GM21529 (cell line): ENCODE data around the gene FAM114A1.
"Not testable (repeated sequence)": the region's sequence is repeated elsewhere in the genome, so short reads cannot be mapped to it uniquely, and the experiment has no call there.

Source experiments
- ATAC-seq: cut with Tn5 transposase; IDR thresholded peaks from one replicate; pipeline ENCODE4 v1.9.1; 2021; ENCODE audit not compliant: unreplicated experiment

Gene FAM114A1

GRCh38 chr4:38928974-38929373 is 61.4 kb downstream of the FAM114A1 start:
- no peak for ATAC-seq

DNA sequence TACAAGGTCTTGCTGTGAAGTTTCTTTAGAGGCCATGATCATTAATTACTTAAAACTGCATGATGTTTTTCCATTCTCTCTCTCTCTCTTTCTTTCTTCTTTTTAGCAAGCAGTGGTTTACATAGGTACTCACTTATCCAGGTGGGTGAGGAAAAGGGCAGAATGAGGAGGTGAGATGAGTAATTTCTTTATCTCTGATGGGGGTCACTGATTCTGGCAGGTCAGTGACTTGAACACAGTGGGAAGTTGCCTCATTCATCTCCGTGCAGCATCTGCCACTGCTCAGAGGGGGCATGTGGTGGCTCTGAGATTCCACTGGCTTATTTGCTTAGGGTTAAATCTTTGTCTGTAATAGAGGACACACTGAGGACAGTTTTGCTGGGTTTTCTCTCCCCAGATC is 62.6 kb downstream of the FAM114A1 start:
- ATAC-seq: peak; percentile 56

DNA sequence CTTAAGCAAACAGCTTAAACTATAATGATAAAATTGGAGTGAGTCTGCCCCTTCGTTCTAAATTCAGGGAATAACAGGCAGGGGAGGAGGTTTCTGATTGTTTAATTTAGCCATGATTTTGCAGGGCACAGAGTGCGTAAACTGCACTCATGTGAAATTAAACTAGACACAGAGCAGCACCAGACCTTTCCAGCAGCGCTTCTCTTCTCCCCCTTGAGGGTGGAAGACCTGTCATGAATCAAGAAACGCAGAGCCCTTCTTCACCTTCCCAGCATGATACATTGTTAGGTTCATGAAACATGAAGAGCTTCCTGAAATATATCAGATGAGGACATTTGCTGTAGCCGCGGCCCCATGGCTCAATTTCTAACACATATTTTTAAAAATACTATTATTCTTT is 63.1 kb downstream of the FAM114A1 start:
- ATAC-seq: no peak

DNA sequence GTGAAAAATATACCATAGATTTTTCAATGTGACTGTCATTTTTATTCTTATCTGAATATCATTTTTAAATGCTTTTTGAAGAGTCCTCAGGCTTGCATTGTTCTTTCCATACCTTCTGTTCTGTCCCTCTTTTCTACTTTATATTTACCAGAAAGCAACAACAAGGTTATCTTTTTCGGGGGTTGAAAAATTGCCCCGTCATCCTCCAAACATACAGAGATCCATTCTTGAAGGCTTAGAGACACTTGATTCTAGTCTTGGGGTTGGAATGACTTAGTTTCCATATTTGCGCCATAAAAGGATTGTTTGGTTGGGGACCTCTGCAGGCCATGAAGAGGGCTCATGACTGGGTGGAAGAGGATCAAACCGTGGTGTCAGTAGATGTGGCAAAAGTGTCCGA is 63.5 kb downstream of the FAM114A1 start:
- ATAC-seq: no peak

DNA sequence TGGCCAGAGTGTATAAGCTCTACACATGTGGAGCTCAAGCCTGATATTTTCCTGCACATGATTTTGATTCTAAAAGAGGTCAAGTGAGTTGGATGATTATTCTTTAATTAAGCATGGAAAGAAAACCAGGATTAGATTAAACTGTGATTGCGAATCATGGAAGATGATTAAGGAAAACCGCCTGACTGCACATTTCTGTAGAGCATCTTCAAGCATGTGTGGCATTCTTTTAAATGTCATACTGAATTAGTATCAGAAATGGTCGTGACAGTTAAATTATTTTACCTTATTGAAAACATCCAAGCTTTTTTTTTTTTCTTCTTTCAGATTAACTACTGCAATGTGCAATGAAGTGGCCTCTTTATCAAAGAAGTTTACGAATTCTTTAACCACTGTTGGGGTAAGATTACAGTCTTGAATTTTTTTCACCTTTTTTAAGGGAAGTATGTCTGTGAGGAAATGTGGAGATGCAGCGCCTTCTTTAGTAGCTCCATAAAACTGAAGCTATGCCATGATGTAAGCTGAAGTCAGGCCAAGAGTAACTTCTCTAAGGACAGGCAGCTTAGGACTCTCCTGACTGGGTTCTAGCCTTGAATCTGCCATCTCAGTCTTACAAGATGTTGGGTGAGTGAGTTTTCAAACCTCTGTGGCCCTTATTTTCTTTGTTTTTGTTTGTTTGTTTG is 67.9 kb downstream of the FAM114A1 start:
- no peak for ATAC-seq

DNA sequence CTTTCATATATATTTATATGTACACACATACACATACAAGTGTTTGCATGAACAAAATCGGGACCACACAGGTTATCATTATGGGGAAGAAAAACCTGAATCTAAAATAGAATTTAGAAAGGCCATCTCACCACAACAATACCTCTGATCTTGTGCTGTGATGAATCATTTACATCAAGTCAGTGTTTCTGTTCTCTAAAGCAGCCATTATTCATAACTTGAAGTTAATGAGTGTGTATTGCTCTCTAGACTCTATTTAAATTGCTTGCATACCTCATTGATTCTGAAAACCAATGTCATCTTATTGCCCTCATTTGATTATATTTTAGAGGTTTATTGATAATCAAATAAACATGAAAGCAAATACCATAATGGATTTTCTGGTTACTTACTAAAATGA is 71.6 kb downstream of the FAM114A1 start:
- ATAC-seq: peak; percentile 95

GRCh38 chr4:38940476-38940875 is 72.9 kb downstream of the FAM114A1 start:
- no peak for ATAC-seq

DNA sequence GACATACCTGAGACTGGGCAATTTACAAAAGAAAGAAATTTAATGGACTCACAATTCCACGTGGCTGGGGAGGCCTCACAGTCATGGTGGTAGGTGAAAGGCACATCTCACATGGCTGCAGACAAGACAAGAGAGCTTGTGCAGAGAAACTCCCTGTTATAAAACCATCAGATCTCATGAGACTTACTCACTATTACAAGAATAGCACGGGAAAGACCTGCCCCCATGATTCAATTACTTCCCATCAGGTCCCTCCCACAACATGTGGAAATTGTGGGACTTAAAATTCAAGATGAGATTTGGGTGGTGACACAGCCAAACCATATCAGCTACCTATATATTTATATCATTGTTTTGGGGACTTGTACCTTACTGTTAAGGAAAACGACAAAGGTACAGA is 74.3 kb downstream of the FAM114A1 start:
- not testable (repeated sequence) for ATAC-seq

DNA sequence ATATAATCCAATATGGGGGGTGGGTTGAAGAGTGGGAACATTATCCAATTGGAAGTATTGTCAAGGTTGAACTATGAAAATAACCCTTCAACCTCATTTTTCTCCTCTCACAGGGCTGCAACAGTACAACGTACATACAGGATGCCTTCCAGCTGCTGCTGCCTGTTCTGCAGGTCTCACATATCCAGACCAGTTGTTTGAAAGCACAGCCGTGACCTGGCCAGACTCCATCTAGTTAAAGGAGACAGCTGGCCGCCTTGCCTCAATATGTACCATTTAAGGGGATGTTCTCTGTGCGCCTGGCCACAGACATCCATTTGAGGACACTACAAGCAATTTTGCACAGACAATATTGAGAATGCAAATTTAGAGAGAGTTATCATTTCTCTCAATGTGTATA is 75.7 kb downstream of the FAM114A1 start:
- no peak for ATAC-seq

- ATAC-seq: no peak
These were observed 76.8 kb downstream of the FAM114A1 start for GRCh38 chr4:38944440-38944839.

DNA sequence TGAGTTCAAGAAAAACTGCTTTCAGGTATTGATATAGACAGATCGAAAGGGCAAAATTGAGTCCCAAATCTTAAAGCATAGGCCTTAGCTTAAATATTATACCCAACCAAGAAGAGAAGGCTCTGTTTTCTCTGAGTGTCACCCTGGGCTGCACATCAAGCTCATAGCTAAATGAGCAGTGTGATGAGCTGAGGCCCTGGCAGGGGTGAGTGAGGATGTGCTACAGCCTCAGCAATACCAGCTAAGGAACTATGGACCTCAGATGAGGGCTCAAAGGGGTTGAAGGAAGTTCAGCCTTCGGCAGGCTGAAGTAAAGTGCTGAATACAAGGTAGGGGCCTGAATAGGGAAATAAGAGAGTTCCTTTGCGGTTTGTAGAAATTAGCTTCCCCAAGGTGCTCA is 79.3 kb downstream of the FAM114A1 start:
- ATAC-seq: no peak

DNA sequence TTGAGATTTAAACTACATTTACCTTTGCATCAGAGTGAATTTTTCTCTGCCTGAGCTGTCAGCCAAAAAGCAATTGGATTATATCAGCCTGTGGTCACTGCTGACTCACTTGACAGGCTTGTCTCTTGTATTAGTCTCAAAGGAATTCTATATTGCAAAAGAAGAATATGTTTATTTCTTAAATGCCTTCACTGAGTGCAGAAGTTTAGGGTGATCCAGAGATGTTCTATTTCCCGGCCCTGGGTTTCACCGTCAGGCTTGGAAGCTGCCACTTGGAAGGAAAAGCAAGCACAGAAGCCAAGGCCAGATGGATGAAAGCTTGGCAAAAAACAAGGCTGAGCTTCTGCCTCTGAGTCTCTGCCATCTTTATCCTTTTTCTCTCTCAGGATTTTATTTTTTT is 80.9 kb downstream of the FAM114A1 start:
- ATAC-seq: no peak

DNA sequence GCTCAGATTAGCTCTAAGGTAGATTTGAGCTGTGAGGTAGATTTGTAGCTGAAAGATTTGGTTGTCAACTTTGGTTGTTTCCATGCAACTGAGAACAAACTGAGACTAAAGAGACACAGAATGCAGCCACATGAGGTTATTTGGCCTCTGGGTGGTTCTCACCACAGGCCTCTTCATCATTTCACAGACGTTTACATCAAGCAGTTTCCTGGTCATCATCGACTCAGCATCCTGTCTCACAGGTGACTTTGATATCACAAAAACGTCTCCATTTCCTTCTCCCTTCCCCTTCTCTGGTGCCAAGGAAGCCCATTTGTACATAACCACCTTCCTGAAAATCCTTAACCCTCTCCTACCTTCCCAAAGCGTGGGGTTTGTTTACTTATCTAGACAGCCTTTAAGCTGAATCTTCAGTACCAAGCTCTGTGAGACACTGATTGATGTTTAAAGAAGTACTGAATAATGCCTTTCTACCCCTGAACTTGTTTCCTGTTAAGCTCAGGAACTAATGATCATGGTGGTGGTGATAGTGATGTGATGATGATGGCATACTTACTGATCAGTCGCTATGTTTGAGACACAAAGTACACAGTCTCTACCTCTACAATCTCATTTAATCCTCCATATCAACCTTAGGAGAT is 81.9 kb downstream of the FAM114A1 start:
- no peak for ATAC-seq

DNA sequence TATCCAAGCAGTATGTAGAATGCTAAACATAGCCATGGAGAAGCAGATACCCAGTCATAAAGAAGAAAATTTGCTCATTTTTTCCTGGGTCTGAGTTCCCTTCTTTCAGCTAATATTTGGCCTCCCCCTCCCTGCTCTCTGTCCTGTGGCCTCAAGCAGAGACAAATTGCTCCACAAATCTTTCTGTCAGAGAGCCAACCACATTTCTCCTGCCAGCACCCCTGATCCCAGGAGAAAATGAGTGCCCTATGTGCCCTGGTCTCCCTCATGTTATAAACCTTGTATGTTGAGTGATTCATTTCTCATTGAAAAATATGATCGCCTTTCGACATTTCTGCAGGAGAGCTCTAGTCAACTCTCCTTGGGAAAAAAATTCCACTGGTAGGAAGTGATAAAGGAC is 82.6 kb downstream of the FAM114A1 start:
- no peak for ATAC-seq

GRCh38 chr4:38950734-38951133 is 83.1 kb downstream of the FAM114A1 start:
- no peak for ATAC-seq

GRCh38 chr4:38951598-38951997 is 84.0 kb downstream of the FAM114A1 start:
- ATAC-seq: no peak

DNA sequence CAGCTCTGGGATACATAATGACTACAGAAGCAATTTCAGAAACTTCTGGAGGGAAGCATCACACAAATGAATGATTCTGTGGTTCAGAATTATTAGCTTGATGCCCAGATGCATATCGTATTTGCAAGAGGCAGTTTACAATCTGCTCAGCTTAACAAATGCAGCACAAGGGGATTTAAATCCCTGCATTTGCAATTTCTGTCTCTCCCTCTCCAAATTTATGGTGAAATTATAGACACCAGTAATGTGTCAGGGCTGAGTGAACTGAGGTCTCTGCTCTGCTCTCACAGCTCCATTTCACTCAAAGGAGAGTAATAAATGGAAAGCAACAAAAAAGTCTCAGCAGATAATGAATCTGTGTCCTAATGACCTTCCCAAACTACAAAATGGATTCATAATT is 84.4 kb downstream of the FAM114A1 start:
- ATAC-seq: no peak

DNA sequence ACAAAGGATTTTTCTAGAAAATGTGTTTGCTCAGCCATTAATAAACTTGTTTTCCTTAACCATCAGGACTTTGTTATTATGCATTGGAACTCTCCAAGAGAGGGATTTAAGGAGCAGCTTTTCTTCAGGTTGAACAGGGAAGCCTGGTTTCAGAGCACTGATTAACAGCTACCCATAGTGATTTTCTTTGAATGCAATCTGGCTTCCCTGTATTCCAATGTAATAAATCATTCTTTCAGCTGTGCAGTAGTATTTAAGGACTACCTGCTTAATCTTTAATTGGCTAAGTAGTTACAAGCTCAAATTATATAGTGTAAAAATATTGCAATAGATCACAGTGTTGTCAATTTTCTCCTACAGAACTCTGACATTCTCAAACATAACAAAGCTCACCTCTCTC is 87.1 kb downstream of the FAM114A1 start:
- ATAC-seq: no peak

DNA sequence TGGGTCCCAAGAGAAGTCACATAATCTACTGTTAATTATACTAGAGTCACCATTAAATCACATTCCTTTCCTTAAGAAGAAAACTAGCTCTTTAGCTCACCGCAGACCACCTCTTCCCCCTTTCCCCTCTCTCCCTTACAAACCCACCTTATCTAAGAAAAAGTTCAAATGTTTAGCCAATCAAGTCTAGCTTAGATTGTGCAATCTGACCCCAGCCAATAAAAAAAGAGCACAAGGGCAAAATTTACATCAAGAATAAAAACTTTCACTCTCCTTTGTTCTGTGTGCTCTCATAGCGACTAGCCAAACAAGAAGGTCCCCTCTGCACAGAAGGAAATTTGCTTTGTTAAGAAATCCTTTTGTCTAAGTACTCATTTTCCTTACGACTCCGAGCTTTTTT is 88.4 kb downstream of the FAM114A1 start:
- ATAC-seq: no peak

- ATAC-seq: no peak
These were observed 89.7 kb downstream of the FAM114A1 start for GRCh38 chr4:38957261-38957815.

DNA sequence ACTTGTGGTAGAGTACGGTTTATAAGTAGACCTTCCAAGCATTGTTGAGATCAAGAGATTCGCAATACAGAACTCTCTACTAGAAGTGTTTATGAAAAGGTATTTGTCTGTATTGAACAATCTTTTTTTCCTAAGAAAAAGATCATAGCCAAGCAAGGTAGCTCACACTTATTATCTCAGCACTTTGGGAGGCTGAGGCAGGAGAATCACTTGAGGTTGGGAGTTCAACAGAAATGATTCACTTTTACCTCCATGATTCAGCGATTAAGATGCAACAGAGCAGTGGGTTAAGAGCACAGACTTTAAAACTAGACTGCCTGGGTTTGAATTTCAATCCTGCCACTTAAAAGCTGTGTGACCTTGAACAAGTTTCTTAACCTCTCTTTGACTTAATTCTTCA is 90.3 kb downstream of the FAM114A1 start:
- no peak for ATAC-seq

GRCh38 chr4:38958453-38959190 is 91.0 kb downstream of the FAM114A1 start:
- ATAC-seq: no peak
